GM19467 (cell line): ENCODE measurements around the gene TRPC5OS.
A peak's percentile ranks its signal among the peaks of the same experiment; 100 is the strongest.

Experiments used
- ATAC-seq: cut with Tn5 transposase; IDR thresholded peaks from one replicate; pipeline ENCODE4 v1.9.1; 2021; ENCODE audit warnings: mild to moderate bottlenecking, moderate library complexity; ENCODE audit not compliant: unreplicated experiment

Gene TRPC5OS

DNA sequence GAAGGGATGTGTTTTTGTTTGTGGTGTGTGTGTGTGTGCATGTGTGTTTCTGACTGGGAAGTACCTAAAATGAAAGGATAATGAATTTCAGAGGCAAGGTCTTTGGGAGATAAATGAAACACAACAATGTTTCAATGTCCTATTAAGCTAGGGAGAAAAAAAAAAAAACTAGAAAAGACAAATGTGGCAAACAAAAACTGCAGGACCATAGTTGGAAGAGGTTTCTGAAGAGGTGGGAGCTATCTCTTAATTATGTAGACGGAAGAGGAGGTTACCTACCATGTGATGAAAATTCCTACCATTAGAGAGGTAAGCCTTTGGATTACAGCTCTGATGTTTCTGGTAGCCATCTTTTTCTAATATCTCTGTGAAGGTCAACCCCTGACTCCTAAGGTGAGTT lies at the start of gene TRPC5OS:
TSS of gene TRPC5OS (plus strand) at position 301 of the 400 bp plus-strand sequence. CDS start 25,669 bp downstream, outside the sequence.
- ATAC-seq, result no peak

DNA sequence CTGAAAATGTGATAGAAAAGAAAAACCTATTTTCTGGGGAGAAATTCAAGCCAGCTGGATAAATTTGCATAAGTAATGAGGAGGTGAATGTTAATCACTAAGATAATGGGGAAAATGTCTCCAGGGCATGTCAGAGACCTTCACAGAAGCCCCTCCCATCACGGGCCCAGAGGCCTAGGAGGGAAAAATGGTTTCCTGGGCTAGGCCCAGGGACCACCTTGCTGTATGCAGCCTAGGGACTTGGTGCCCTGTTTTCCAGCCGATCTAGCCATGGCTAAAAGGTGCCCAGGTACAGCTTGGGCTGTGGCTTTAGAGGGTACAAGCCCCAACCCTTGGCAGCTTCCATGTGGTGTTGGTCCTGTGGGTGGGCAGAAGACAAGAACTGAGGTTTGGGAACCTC lies 46.6 kb upstream of the TRPC5OS start:
- ATAC-seq, result no peak

DNA sequence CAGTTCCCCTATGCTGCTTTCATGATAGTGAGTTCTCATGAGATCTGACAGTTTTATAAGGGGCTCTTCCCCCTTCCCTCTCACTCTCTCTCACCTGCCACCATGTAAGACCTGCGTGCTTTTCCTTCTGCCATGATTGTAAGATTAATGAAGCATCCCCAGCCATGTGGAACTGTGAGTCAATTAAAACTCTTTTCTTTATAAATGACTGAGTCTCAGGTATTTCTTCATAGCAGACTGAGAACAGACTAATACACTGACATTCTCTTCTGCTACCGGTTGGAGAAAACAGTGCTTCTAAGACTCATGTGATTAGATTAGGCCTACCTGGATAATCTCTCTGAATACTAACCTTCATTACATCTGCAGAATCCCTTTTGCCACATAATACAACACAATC lies 45.4 kb upstream of the TRPC5OS start:
- ATAC-seq, result no peak

GRCh38 chrX:111831343-111831742 lies 44.6 kb upstream of the TRPC5OS start:
- no peak for ATAC-seq

DNA sequence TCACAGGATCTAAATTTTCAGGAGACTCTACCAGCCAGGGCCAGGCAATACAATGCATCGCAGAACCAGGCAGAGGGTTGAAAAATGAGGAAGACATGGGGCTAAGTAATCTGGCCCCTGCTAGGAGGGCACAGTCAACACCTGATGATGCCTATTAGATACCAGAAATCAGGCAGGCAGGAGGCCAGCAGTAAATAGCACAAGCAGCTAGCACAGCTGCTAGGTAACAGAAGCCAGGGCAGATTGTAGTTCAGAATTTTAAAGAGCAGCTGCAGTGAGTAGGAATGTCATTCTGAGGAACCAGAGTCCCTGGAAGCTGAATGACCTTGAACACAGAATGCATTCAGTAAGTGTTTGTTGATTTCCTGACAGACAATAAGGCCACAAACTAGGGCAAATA lies 38.8 kb upstream of the TRPC5OS start:
- ATAC-seq, result no peak

GRCh38 chrX:111847491-111848133 lies 28.4 kb upstream of the TRPC5OS start:
- no peak for ATAC-seq

DNA sequence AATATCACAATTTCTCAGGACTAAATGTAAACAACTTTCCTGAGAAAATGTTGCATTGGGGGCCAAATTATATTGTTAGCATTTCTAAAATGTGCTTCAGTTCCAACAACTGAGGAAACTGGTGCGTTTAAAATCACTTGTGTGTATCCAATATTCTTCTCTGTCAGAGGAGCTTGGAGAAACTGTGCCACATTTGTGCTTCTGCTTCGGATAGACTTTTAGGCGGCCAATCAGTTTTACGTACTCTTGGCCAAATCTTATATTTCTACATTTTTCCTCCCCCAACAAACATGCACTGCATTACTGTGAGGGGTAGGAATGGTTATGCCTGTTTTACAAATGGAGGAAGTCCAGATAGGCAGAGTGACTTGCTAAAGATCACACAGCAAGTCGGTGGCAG lies 27.4 kb upstream of the TRPC5OS start:
- ATAC-seq, result no peak

DNA sequence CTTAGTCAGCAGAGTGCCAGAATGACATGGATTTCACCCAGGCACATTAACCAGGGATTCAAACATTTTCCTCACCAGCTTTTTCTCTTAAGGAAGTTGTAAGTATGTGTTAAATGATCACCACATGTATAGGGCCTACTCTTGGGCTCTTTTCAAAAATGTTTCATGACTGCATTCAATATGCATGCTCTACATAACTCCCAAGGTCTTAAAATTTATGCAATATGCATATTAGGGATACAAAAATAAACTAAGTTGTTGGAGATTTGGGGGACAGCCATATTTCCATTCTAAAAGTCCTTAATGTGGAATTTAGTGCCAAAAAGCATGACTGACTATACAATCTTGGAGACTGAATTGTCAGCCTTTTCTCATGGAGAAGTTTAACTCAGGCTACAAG lies 25.0 kb upstream of the TRPC5OS start:
- ATAC-seq, result no peak

DNA sequence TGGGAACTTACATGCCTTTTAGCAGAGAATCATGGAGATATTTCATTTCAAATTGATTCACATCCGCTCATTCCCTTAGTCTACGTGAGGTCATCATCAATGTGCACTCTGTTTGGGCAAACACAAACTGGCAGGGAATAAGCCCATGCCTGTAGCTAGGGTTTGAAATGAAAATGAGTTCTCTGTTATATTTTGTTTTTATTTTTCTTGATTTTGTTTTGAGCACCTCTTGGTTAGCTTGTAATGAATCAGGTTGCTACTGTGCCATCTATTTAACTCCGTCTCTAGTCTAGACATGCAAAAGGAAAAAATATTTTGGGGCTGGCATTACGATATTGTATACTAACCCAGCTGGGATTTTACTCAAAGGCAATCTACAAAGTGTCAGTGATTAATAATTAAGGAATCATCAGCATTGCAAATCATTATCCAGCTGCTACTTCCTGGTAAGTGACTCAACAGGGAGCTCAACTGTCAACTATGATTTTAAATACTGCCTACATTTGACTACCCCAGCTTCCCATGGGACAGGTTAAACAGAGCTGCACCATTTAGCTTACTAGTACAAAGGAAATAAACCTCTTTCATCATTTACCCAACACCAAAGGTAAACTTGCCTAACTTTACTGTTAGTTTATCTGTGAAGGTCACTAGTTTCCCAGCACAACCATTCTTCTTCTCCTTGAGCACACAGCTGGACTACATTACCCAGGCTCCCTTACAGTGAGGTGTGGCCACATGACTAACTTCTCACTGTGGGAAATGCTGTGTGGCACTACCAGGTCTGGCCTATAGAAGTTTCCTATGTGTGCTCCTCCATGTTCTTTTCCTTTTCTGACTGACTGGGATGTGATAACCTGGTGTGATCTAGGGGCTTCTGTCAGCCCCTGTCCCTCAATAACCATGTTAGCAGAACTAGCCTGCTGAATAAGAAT lies 21.2 kb upstream of the TRPC5OS start:
- no peak for ATAC-seq

GRCh38 chrX:111857534-111858060 lies 18.4 kb upstream of the TRPC5OS start:
- no peak for ATAC-seq

GRCh38 chrX:111861605-111862004 lies 14.4 kb upstream of the TRPC5OS start:
- no peak for ATAC-seq

DNA sequence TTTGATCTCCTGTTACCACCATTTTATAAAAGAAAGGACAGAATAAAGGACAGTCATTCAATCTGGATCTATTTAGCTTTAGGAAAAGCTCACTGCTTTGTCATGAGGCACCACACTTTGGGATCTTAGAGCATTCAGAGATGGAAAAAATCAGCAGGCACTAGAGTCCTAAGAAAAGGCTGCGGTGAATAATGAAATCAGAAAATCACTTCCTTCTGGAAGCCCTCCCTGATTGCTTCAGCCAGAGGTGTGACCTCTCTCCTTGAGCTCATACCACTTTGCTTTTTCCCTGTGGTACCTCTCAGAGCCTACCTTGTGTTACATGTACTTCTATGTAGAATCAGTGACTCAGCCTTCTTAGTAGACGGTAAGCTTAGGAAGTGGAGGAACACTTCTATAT lies 8.7 kb upstream of the TRPC5OS start:
- ATAC-seq, result no peak

- ATAC-seq, result peak; percentile 19
These were observed 7.0 kb upstream of the TRPC5OS start for GRCh38 chrX:111868726-111869638.

DNA sequence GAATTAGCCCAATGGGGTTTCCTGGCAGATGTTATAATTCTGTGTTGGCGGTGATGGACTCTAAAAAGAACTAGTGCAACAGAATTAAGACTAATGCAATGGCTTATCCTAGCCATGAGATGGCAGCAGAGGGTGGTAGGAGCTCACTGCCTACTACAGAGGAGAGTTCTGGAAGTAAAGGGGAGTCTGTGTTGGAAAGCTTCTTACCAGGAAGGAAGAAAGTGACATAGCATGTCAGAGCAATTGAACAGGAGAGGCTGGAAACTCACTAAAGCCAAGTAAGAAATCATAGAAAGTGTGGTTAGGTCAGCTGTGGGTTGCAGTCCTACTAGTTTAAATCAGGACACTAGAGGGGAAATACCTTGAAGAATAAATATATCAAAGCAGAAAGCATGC lies 6.3 kb upstream of the TRPC5OS start:
- peak; percentile 86 for ATAC-seq

DNA sequence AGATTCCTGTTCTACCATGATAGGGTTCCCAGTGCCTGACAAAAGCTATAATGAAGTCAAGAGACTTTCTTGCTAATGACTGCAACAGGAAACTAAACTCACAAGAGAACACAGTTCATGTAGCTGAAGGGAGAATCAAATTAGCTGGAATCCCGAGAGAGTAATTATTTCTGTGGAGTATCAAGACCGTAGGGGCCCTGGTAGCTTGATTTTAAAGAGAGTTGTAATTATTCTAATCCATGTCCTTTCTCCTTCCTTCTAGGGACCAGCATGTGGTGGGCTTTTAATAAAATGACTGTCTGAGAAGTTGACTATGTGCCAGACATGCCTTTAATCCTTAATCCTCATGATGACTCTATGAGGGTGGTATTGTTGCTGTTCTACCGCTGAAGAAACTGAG lies 1.7 kb upstream of the TRPC5OS start:
- ATAC-seq, result no peak

DNA sequence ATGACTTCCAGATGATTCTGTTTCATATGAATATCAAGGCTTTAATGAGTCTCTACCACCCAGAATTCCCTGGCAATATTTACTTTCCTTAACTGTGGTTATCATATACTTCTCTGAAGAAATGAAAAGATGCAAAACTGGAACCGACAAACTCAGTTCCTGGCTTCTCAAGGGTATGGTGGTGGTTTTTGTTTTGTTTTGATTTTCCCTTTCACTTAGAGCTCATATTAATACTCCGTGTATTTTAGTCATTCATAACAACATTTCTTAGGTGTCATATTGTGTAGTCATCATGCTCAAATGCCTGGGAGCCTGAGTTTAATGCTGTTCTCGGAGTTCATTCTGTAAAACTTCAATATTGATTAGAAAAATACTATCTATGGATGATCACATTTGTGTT lies 665 bp downstream of the TRPC5OS start:
- no peak for ATAC-seq

- no peak for ATAC-seq
These were observed 1.7 kb downstream of the TRPC5OS start for GRCh38 chrX:111877681-111878080.

- ATAC-seq, result no peak
These were observed 4.8 kb downstream of the TRPC5OS start for GRCh38 chrX:111880735-111881134.

GRCh38 chrX:111881715-111882114 lies 5.7 kb downstream of the TRPC5OS start:
- no peak for ATAC-seq

DNA sequence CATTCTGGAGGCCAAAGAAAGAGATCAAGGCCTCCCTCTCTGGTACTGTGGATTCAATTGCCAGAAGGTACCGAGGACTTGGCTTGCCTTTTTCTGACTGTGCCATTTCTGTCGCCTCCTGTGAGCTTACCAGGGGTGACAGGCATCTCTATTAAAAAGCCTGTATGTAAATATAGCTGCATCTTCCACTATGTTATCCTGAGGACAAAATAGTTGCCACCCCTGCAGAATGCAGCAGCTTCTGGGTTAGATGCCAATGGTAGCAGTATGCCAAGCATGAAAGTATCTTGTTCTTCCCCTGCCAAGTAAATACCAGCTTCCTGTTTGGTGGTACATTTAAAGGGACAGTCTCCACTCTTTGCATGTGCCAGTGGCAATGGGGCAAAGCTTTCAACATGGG lies 10.7 kb downstream of the TRPC5OS start:
- ATAC-seq, result no peak

GRCh38 chrX:111888600-111888999 lies 12.6 kb downstream of the TRPC5OS start:
- no peak for ATAC-seq
